HG03139 (cell line): ENCODE measurements around the gene SUPT20H.

Experiments
- ATAC-seq: cut with Tn5 transposase; IDR thresholded peaks from one replicate; pipeline ENCODE4 v1.9.1; 2021; ENCODE audit not compliant: unreplicated experiment

SUPT20H gene

DNA sequence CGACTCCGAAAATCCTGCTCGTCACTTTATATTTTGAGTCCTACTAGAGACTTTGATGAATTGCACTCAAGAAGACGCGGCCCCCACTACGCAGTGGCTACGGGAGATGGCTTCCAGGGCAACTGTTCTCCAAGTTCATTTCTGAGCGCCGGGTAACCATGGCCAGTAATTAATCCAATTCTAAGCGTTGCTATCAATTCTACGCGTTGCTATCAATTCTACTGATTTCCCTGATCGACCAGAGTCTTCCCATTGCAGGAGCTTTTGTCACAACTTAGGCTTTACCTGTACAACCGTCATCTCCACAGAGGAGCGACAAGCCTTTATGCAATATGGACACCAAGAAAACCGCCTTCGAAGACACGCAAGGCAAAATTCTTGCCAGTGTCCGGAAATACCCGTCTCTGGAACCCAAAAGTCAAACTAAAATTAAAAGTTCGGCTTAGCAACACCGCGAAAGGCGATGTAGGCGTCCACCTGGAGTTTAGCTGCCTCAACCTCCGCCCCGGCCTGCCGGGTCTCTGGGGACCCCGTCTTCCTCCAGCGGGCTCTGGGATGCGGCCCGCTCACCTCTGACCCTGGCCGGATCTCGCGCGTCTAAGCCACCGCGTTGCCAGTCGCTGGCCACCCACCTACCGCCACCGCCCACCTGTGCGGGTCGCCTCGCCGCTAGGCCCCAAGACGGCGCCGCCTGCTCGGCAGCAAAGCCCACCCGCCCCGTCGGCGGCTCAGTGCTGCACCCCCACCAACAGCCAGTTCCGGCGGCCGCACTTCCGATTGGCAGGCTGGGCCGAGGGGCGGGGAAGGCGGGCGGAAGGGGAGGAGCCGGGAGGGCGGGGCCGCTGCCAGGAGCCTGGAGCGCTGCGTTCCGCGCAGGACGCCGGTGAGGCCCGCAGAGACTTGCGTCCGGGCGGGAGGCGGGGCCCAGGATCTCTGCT is at the start of gene SUPT20H:
Gene SUPT20H (minus strand): TSS at position 779 of the 938 bp plus-strand sequence. CDS start 8,198 bp downstream, outside the sequence.
- peak; percentile 99 for ATAC-seq

- ATAC-seq = no peak
Observed at GRCh38 chr13:37109051-37109678, 49.7 kb upstream of the SUPT20H start.

- no peak for ATAC-seq
Observed at GRCh38 chr13:37107868-37108267, 48.4 kb upstream of the SUPT20H start.

DNA sequence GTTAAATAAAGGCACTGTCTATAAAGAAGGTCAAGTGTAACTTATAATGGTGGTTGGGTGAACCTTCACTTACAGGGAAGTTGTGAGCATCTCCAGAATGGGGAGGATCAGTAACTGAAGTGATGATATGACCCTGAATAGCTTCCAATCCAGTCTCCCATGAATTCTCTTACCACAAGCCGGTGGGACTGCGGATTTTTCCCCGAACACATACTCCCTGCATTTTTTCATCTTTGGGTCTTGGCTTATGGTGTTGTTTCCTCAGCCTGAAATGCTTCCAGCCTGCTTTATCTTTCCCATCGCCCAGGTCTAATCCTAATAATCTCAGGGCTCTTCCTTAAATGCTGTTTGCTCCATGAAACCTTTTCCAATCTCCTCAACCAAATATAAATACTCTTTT is 48.0 kb upstream of the SUPT20H start:
- ATAC-seq = no peak

GRCh38 chr13:37106642-37107041 is 47.2 kb upstream of the SUPT20H start:
- ATAC-seq = no peak

GRCh38 chr13:37105251-37105714 is 45.8 kb upstream of the SUPT20H start, which contains the start of gene CSNK1A1L:
Gene CSNK1A1L, minus strand, starts transcription at chr13:37105664. Its CDS starts 408 bp downstream, at chr13:37105256.
- ATAC-seq = no peak

DNA sequence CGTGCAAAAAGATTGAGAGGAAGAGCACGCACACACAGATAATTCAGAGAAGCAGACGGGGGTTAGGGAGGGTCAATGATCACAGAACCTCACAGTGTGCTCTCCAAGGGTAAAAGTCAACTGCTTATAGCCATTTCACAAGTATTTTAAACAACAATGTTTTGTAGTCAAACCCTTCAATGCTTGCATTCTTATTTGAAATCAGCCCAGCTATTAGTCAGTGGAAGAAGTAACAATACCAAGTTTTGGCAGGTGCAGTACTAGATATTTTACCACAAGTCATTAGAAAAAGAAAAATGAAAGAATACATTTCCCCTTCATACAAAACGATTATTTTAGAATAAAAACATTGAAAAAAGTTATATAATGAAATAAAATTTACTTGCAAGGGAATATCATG is 43.4 kb upstream of the SUPT20H start:
- no peak for ATAC-seq

- ATAC-seq = no peak
Observed at GRCh38 chr13:37101201-37101600, 41.7 kb upstream of the SUPT20H start.

DNA sequence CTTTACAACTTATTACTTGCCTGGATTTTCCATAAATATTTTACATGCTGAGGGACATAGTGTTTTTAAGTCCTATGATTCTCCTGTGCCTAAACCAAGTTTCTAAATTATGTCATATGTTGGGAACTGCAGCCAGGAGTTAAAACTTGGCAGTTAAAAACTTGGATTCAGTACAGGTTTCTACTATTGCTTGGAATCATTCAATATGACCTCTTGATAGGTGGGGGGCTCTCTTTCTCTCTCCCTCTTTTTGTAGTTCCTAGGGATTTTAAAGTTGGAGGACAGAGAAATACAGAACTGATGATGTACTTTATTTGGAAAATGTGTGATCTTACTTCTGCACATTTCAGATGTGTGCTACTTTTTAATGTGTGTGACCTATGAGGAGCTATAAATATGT is 41.2 kb upstream of the SUPT20H start:
- no peak for ATAC-seq

- no peak for ATAC-seq
Observed at GRCh38 chr13:37097076-37097475, 37.6 kb upstream of the SUPT20H start.

GRCh38 chr13:37094840-37095239 is 35.4 kb upstream of the SUPT20H start:
- no peak for ATAC-seq

GRCh38 chr13:37094099-37094498 is 34.6 kb upstream of the SUPT20H start:
- no peak for ATAC-seq

GRCh38 chr13:37091835-37092234 is 32.3 kb upstream of the SUPT20H start:
- ATAC-seq = no peak

DNA sequence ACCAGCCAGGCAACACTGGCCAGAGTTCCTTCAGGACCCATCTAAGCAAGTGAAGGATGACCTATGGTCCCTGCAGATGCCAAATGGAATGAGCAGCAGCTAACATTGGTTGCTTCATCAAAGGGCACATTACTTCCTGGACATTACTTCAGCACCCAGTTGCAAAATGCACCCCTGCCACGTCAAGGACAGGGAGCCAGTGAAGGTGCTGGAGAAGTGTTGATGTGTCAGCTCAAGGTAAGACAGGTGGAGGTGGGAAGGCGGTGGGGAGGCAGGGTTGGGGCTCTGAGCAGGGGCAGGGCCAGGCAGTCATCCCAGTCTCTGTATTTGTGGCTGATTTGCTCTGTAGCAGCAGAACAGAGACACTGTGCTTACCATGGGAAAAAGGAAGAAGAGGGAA is 31.4 kb upstream of the SUPT20H start:
- no peak for ATAC-seq

- ATAC-seq = no peak
Observed at GRCh38 chr13:37089495-37089894, 30.0 kb upstream of the SUPT20H start.

GRCh38 chr13:37087486-37087885 is 28.0 kb upstream of the SUPT20H start:
- ATAC-seq = no peak

DNA sequence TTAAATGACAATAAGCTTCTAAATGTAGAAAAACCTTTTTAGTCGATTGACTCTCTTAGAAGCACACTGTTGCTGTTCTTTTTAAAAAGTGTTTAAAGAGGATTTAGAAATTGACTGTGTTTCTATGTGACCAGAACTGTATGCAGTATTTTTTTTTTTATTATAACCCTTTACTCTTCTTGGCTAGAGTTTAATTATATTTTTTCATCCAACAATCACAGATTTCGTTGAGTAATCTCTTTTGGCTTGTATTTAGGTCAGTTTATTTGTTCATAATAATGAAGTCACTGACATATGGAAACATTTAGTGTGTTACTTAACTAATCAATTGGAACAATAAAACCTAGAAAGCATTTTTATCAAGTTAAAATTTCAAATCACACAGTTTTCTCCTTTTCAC is 26.1 kb upstream of the SUPT20H start:
- no peak for ATAC-seq

GRCh38 chr13:37076818-37077217 is 17.3 kb upstream of the SUPT20H start:
- no peak for ATAC-seq

DNA sequence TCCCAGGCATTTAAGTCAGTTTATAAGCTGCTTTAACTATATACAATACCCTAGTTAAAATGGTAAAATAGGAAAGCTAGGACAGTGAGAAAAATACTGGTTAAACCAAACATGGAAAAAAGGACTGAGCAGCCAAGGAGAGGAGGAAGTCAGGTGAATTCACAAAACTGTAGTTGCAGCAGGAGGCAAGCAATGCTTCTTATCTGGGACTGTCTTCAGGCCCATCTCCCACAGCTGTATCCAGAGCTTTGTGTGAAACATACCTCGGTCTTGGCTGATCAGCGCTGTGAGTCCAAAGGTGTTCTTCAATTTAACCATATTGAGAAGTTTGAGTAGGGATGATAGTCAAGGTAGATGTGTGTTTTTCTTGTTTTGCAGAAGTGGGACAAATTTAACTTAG is 15.7 kb upstream of the SUPT20H start:
- ATAC-seq = no peak

DNA sequence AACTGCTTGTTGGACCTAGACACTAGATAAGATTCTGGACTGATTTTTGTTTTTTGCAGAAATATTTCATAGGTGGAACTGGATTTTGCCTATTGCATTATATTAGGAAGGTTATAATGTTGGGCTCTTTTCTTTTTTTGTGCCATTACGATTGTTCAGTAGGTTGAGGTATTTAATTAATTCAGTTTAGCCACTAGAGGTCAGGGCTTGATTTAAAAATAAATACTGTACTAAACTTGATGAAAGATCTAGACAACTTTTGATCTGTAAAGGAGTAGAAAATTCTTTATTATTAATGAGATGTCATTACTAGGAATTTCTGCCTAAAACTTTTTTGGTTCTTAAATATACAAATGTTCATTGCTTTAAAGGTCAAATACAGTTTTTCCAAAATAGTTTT is 15.2 kb upstream of the SUPT20H start:
- no peak for ATAC-seq

- ATAC-seq = no peak
Observed at GRCh38 chr13:37072024-37072423, 12.5 kb upstream of the SUPT20H start.

DNA sequence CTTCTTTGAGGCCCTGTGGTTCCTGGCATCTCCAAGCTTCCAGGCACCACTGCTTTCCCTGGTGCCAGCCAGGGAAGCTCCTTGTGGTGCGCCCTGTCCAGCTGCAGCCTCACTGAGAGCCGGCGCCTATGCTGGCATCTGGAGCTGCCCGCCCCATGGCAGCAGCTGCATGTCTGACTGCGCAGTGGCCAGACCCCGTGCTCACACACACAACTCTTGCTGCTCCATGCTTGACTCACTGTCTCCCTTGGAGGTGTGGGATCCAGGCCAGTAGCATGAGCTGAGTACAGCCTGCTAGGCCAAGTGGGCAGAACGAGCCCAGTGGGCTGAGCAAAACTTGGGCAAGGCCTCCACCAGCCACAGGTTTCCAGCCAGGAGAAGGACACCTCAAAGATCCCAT is 11.5 kb upstream of the SUPT20H start:
- no peak for ATAC-seq
